Activated naive CD4-positive, alpha-beta T cell treated with anti-CD3 and anti-CD28 coated beads, Interleukin-2, amount 50 U/mL, for 24 hours (primary cell): ENCODE measurements around the gene IQSEC1.

Experiments used
- H3K27ac Mint-ChIP-seq: one replicate; pipeline ENCODE4 v1.8.0; 2021; ENCODE audit warnings: mild to moderate bottlenecking, mixed read lengths
- H3K27me3 Mint-ChIP-seq: one replicate; pipeline ENCODE4 v1.8.0; 2021; ENCODE audit warnings: mixed read lengths
- H3K36me3 Mint-ChIP-seq: one replicate; pipeline ENCODE4 v1.8.0; 2021; ENCODE audit warnings: mixed read lengths
- H3K4me1 Mint-ChIP-seq: one replicate; pipeline ENCODE4 v1.8.0; 2021; ENCODE audit warnings: mixed read lengths
- H3K4me3 Mint-ChIP-seq: one replicate; pipeline ENCODE4 v1.8.0; 2021; ENCODE audit warnings: mild to moderate bottlenecking, mixed read lengths
- H3K9me3 Mint-ChIP-seq: one replicate; pipeline ENCODE4 v1.8.0; 2021; ENCODE audit warnings: mixed read lengths

Gene IQSEC1

GRCh38 chr3:12969486-12969885 is 103.7 kb downstream of the IQSEC1 start:
- Mint-ChIP-seq H3K27ac (no peak overlapping the region), H3K27me3 (no peaks in the 10 kb centered on the region), H3K4me3 (peak overlapping the region; percentile 6), H3K36me3 (no peaks in the 10 kb centered on the region), H3K4me1 (peaks cover 57% of the 10 kb centered on the region), H3K9me3 (no peaks in the 10 kb centered on the region)

- peaks cover 67% of the 10 kb centered on the region for H3K4me1 Mint-ChIP-seq
- no peaks in the 10 kb centered on the region for H3K36me3 Mint-ChIP-seq
- H3K27ac Mint-ChIP-seq, result no peak overlapping the region
- H3K4me3 Mint-ChIP-seq, result peak overlapping the region; percentile 81
- no peaks in the 10 kb centered on the region for H3K9me3 Mint-ChIP-seq
- H3K27me3 Mint-ChIP-seq, result no peaks in the 10 kb centered on the region
Measured at GRCh38 chr3:12968541-12968940, 104.7 kb downstream of the IQSEC1 start.

GRCh38 chr3:12967606-12968351 is 105.5 kb downstream of the IQSEC1 start:
- no peaks in the 10 kb centered on the region for H3K9me3 Mint-ChIP-seq
- no peak overlapping the region for H3K27ac Mint-ChIP-seq
- H3K4me1 Mint-ChIP-seq, result peaks cover 68% of the 10 kb centered on the region
- H3K4me3 Mint-ChIP-seq, result peak overlapping the region; percentile 81
- H3K27me3 Mint-ChIP-seq, result no peaks in the 10 kb centered on the region
- H3K36me3 Mint-ChIP-seq, result no peaks in the 10 kb centered on the region

DNA sequence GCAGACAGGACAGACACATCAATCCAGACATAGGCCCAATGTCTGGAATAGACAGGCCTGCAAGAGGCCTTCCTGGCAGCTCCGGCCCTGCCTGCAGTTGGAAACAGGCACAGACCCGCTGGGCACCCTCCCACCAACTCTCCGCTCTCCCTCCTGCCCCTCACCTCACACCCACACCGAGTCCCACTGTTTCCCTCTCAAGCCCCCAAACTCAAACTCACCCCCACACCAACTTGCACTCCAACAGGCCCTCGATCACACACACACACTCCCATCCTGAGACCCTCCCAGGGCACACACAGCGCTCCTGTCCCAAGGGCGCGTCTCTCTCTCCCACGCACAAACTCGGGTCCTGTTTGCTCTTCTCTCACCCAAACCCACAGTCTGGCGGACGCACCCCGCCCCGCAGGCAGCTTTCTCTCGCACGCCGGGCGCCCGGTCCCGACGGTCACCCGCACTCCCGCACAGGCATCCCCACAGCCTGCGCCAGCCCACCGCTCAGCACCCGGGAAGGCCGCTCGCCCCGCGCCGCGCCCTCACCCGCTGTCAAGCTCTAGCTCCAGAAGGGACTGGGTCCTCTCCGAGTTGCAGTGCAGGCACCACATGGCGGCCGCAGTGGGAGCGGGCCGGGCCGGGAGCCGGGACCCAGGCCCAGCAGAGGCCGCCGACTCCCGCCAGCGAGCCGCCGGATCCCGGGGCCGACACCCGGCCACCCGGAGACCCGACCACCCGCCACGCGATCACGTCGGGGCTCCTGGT is 106.2 kb downstream of the IQSEC1 start:
- H3K9me3 Mint-ChIP-seq, result no peaks in the 10 kb centered on the region
- H3K27ac Mint-ChIP-seq, result no peak overlapping the region
- no peaks in the 10 kb centered on the region for H3K36me3 Mint-ChIP-seq
- peaks cover 72% of the 10 kb centered on the region for H3K4me1 Mint-ChIP-seq
- H3K4me3 Mint-ChIP-seq, result peak overlapping the region; percentile 85
- no peaks in the 10 kb centered on the region for H3K27me3 Mint-ChIP-seq

DNA sequence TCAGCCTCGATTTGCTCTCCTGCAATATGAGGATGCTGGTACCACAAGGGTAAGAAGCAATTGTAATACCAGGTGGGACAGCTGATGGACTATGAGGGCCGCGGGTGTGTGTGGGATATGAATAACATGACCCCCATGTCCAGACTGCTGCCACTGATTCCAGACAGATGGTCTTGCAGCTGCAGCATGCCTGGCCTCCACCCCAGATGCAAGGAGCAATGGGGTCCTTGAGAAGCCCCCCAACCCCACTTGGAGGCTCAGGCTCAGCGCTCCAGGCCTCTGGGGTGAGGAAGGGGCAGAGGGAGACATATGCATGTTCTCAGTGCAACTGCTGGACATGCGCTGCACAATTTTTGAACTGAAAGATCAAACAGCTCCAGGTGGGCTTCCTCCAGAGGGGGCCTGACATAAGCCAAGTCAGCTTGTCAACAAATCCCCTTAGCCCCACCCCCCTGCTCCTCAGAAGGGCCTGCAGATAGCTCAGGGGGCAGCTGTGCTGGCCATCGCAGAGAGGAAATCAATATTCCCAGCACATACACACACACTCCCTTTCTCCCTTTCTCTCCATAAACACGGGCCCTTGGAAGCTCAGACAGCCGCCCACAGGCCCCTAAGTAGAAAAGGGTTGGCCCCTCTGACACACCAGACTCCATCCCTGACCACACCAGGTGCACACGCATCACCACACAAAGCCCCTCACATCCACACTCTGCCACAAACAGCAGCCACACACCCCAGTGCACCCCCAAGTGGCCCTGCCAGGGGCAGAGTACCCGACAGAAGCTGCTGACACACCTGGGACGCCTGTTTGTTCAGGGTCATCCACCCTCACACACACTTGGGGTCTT is 107.0 kb downstream of the IQSEC1 start:
- H3K9me3 Mint-ChIP-seq, result no peaks in the 10 kb centered on the region
- peaks cover 79% of the 10 kb centered on the region for H3K4me1 Mint-ChIP-seq
- peak overlapping the region; percentile 85 for H3K4me3 Mint-ChIP-seq
- no peaks in the 10 kb centered on the region for H3K36me3 Mint-ChIP-seq
- no peak overlapping the region for H3K27ac Mint-ChIP-seq
- no peaks in the 10 kb centered on the region for H3K27me3 Mint-ChIP-seq

GRCh38 chr3:12964711-12965612 is 108.3 kb downstream of the IQSEC1 start:
- H3K4me3 Mint-ChIP-seq, result no peak overlapping the region
- H3K9me3 Mint-ChIP-seq, result no peaks in the 10 kb centered on the region
- H3K36me3 Mint-ChIP-seq, result no peaks in the 10 kb centered on the region
- H3K4me1 Mint-ChIP-seq, result peaks cover 88% of the 10 kb centered on the region
- H3K27me3 Mint-ChIP-seq, result no peaks in the 10 kb centered on the region
- no peak overlapping the region for H3K27ac Mint-ChIP-seq

DNA sequence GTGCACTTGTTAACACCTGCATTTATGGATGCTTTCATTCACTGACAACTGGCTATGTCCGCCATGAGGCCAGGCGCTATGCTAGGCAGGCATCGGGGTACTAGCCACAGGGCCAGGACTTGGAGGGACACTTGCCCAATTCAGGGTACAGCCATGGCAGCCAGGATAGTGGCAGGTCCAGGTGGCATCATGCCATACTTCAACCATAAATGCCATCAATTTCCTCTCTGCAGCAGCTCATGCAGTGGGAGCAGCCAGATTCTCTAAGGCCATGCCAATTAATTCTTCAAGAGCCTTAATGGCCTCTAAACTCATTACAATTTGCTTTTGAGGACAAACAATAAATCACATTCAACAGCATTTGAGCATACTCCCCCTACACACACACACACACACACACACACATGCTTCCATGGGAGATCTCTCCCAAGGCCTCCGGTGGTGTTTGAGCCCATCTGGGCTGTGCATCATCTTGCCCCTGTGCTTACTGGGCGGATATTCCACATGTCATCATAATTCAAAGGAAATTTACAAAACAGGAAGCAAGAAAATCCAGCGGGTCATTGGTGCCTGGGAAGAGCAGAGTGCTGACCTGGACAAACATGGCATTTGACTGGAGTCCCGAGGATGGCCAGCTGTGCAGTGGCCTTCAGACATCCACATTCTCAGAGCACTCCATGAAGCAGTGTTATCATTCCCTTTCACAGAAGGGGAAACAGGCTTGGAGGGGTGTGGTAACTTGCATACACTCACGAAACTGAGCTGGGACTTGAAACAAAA is 109.1 kb downstream of the IQSEC1 start:
- Mint-ChIP-seq H3K9me3 (no peaks in the 10 kb centered on the region), H3K4me3 (no peak overlapping the region), H3K36me3 (no peaks in the 10 kb centered on the region), H3K4me1 (peaks cover 92% of the 10 kb centered on the region), H3K27ac (no peak overlapping the region), H3K27me3 (no peaks in the 10 kb centered on the region)

DNA sequence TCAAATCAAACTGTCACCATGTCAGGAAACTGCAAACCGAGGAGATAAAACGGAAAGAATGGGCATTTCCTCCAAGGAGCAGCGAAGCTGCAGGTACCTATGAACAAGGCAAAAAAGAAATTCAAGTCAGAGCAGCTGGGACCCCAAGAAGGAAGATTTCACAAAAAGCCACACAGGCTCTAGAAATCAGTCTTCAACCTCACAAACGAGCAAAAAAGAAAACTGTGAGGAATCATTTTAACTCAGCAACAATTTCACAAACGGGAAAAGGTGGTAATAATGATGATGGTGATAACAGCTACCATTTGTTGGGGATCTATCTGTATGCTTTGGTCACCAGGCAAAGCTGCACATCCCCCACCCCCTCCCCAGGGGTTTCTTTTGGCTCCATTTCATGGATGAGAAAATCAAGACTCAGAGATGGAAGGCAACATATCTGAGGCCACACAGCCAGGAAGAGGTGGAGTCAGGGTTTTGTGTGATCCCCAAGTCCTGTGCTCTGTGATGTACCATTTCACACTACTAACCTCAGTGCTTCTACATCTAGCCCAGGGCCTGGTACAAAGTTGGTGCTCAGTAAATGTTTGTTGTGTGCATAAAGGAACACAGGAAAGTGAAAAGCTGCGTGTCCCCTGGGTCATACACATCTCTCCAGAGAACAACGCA is 109.9 kb downstream of the IQSEC1 start:
- H3K27me3 Mint-ChIP-seq, result no peaks in the 10 kb centered on the region
- no peaks in the 10 kb centered on the region for H3K36me3 Mint-ChIP-seq
- peak overlapping the region; percentile 76 for H3K27ac Mint-ChIP-seq
- no peaks in the 10 kb centered on the region for H3K9me3 Mint-ChIP-seq
- H3K4me1 Mint-ChIP-seq, result peaks cover 94% of the 10 kb centered on the region
- H3K4me3 Mint-ChIP-seq, result peak overlapping the region; percentile 57

DNA sequence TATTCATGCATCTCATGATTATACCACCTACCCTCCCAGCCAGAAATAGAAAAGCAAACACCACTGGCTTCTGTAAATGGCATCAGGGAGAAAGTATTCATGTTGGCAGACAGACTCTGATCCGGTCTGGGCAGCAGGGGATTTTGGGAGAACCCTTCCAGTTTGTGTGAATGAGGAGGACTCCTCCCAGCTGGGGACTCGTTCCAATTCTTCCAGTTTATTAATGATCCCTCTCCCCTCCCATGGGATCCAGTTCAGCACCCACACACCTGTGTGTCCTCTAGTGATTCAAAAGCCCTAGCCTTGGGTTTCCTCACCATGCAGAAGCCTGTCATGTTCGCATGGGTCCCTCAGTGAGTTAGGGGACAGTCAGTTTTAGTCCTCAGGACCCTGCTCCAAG is 110.9 kb downstream of the IQSEC1 start:
- Mint-ChIP-seq H3K4me3 (no peak overlapping the region), H3K36me3 (no peaks in the 10 kb centered on the region), H3K9me3 (no peaks in the 10 kb centered on the region), H3K27me3 (no peaks in the 10 kb centered on the region), H3K4me1 (peaks cover 93% of the 10 kb centered on the region), H3K27ac (no peak overlapping the region)

- no peak overlapping the region for H3K27ac Mint-ChIP-seq
- H3K27me3 Mint-ChIP-seq, result no peaks in the 10 kb centered on the region
- no peaks in the 10 kb centered on the region for H3K36me3 Mint-ChIP-seq
- peaks cover 95% of the 10 kb centered on the region for H3K4me1 Mint-ChIP-seq
- H3K4me3 Mint-ChIP-seq, result no peak overlapping the region
- H3K9me3 Mint-ChIP-seq, result no peaks in the 10 kb centered on the region
Measured at GRCh38 chr3:12961697-12962036, 111.6 kb downstream of the IQSEC1 start.

DNA sequence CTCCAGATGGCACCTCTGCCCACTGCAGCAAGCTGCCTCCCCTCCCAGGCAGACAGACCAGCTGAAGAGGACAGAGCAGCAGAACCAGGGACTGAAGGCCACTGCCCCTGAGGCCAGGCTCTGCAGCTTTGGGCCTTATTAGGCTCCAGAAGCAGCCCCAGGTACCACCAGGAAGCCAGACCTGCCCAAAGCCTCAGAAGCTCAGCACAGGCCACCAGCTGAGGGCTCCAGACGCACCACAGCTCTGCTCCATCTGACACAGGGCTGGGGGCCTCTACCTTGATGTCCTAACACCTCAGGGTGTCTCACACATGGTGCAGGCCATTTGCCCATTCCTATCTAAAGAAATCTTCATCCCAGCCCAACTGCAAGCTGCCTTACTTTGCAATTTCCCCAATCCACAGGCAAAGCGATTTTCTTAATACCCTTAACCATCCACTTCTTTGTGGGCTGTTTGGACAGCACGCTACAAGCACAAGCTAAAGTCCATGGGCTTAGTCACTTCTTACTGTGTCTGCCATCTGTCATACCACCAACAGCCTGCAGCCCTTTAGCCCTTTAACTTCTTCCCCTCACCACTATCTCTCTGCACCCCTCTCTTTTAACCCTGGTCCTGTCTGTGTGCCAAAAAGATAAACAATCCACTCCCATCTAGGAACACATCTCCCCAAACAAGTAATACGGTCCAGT is 112.1 kb downstream of the IQSEC1 start:
- Mint-ChIP-seq H3K27ac (peak overlapping the region; percentile 31), H3K9me3 (no peaks in the 10 kb centered on the region), H3K4me3 (no peak overlapping the region), H3K36me3 (no peaks in the 10 kb centered on the region), H3K4me1 (peaks cover 95% of the 10 kb centered on the region), H3K27me3 (no peaks in the 10 kb centered on the region)

DNA sequence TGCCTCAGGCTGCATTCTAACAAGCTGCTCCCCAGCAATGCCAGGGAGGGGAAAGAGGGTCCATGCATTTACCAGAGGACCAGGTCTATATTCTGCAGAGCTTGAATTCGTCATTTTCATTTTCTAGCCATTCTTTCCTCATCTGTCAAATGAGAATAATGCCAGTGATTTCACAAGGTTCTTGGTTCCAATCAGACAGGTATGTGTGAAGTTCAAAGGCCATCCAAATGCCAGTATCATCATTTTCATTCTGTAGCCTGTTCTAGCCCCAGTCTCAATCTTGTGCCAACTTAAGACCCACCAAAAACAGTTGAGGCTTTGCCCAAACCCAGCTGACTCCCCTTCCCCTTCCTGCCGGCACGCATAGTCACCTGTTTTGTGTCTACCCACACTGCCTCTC is 112.7 kb downstream of the IQSEC1 start:
- no peak overlapping the region for H3K27ac Mint-ChIP-seq
- H3K36me3 Mint-ChIP-seq, result no peaks in the 10 kb centered on the region
- H3K4me3 Mint-ChIP-seq, result peak overlapping the region; percentile 57
- peaks cover 92% of the 10 kb centered on the region for H3K4me1 Mint-ChIP-seq
- no peaks in the 10 kb centered on the region for H3K27me3 Mint-ChIP-seq
- H3K9me3 Mint-ChIP-seq, result no peaks in the 10 kb centered on the region

GRCh38 chr3:12959838-12960378 is 113.3 kb downstream of the IQSEC1 start:
- Mint-ChIP-seq H3K4me3 (peak overlapping the region; percentile 7), H3K36me3 (no peaks in the 10 kb centered on the region), H3K4me1 (peaks cover 90% of the 10 kb centered on the region), H3K27me3 (no peaks in the 10 kb centered on the region), H3K27ac (peak overlapping the region; percentile 23), H3K9me3 (no peaks in the 10 kb centered on the region)
